BE2C (cell line): ENCODE data around the gene PRPH2.

Experiments used
- DNase-seq: peaks from one replicate; pipeline ENCODE4 v3.0.0-alpha.2; 2020
- H3K27me3 ChIP-seq: fragments of 250-450 bp; sonication (Bioruptor Pico); 2 replicates; pipeline ENCODE4 v1.5.1; 2020; ENCODE audit warnings: mild to moderate bottlenecking
- H3K36me3 ChIP-seq: fragments of 250-450 bp; sonication (Bioruptor Pico); 2 replicates; pipeline ENCODE4 v1.5.1; 2020; ENCODE audit warnings: mild to moderate bottlenecking
- H3K4me1 ChIP-seq: fragments of 250-450 bp; sonication (Bioruptor Pico); 2 replicates; pipeline ENCODE4 v1.5.1; 2020
- H3K4me3 ChIP-seq: 2 replicates; pipeline ENCODE4 v1.5.1; 2011; ENCODE audit warnings: low read depth, low read length
- H3K9me3 ChIP-seq: fragments of 250-450 bp; sonication (Bioruptor Pico); 2 replicates; pipeline ENCODE4 v1.5.1; 2020
- CTCF ChIP-seq: IDR thresholded peaks from 2 replicates; pipeline ENCODE4 v1.5.1; 2012; ENCODE audit warnings: mild to moderate bottlenecking, low read depth, low read length

The PRPH2 gene

GRCh38 chr6:42764911-42765648 lies 42.7 kb upstream of the PRPH2 start:
- DNase-seq: no peak
- no peaks in the 10 kb centered on the region; the same call in 1 of the 2 replicates for H3K36me3 ChIP-seq
- H3K9me3 ChIP-seq: no peaks in the 10 kb centered on the region
- no peak overlapping the region for H3K4me3 ChIP-seq
- no peaks in the 10 kb centered on the region for H3K4me1 ChIP-seq
- H3K27me3 ChIP-seq: no peaks in the 10 kb centered on the region
- no peak for TF ChIP-seq CTCF

GRCh38 chr6:42762950-42763349 lies 40.6 kb upstream of the PRPH2 start:
- no peaks in the 10 kb centered on the region for H3K4me1 ChIP-seq
- no peak for TF ChIP-seq CTCF
- DNase-seq: no peak

GRCh38 chr6:42762426-42762859 lies 40.0 kb upstream of the PRPH2 start:
- Histone ChIP-seq H3K4me1 (no peaks in the 10 kb centered on the region), H3K27me3 (no peaks in the 10 kb centered on the region), H3K9me3 (no peaks in the 10 kb centered on the region), H3K36me3 (no peaks in the 10 kb centered on the region; the same call in 1 of the 2 replicates), H3K4me3 (no peak overlapping the region)
- TF ChIP-seq CTCF: no peak
- no peak for DNase-seq

More at GRCh38 chr6:42762950-42763349, 40.6 kb upstream of the PRPH2 start:
- no peak overlapping the region for H3K4me3 ChIP-seq
- H3K36me3 ChIP-seq: no peaks in the 10 kb centered on the region; the same call in 1 of the 2 replicates
- no peaks in the 10 kb centered on the region for H3K9me3 ChIP-seq
- H3K27me3 ChIP-seq: no peaks in the 10 kb centered on the region

GRCh38 chr6:42761287-42762067 lies 39.1 kb upstream of the PRPH2 start:
- Histone ChIP-seq H3K4me3 (no peak overlapping the region), H3K36me3 (no peaks in the 10 kb centered on the region; the same call in 1 of the 2 replicates), H3K9me3 (no peaks in the 10 kb centered on the region), H3K27me3 (no peaks in the 10 kb centered on the region), H3K4me1 (no peaks in the 10 kb centered on the region)
- no peak for DNase-seq
- no peak for TF ChIP-seq CTCF

GRCh38 chr6:42758756-42759430 lies 36.5 kb upstream of the PRPH2 start:
- H3K27me3 ChIP-seq: no peaks in the 10 kb centered on the region
- no peaks in the 10 kb centered on the region for H3K36me3 ChIP-seq
- no peak overlapping the region for H3K4me3 ChIP-seq
- DNase-seq: no peak
- no peaks in the 10 kb centered on the region for H3K9me3 ChIP-seq
- H3K4me1 ChIP-seq: no peaks in the 10 kb centered on the region
- TF ChIP-seq CTCF: no peak
